ENCODE results near the gene VPS45.

DNA sequence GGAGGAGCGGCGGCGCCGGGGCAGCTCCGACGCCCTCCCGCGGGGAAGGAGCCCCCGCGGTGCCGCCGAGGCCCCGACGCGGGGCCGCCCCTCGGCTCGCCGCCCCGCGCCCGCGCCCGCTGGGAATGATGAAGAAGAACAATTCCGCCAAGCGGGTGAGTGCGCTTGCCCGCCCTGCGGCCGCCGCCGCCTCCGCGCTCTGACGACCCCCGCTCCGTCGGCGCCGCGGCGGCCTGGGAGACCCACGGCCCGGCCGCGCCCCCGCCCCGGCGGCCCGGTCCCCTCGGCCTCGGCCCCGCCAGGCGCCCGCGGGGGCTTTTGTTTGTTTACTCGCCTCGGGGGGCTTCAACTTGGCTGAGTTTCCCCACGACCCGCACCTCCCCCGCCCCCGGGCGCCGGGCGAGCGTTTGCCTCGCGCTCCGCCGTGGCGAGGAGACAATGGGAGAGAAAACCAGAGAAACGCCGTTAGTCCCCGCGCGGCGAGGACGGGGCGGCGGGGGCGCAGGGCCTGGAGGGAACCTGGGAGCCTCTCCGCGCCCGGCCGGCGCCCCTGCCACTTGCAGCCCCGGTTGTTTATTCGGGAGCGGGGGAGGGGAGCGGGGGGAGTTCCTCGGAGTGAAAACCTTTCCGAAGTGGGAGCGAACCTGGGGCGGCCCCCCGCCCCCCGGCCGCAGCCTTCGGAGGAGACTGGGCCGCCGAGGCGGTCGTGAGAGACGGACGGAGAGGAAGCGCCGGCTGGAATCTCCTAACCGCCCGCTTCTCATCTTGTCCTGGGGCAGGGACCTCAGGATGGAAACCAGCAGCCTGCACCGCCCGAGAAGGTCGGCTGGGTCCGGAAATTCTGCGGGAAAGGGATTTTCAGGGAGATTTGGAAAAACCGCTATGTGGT is 82.8 kb downstream of the VPS45 start:
- TF ChIP-seq, protein P1, sequence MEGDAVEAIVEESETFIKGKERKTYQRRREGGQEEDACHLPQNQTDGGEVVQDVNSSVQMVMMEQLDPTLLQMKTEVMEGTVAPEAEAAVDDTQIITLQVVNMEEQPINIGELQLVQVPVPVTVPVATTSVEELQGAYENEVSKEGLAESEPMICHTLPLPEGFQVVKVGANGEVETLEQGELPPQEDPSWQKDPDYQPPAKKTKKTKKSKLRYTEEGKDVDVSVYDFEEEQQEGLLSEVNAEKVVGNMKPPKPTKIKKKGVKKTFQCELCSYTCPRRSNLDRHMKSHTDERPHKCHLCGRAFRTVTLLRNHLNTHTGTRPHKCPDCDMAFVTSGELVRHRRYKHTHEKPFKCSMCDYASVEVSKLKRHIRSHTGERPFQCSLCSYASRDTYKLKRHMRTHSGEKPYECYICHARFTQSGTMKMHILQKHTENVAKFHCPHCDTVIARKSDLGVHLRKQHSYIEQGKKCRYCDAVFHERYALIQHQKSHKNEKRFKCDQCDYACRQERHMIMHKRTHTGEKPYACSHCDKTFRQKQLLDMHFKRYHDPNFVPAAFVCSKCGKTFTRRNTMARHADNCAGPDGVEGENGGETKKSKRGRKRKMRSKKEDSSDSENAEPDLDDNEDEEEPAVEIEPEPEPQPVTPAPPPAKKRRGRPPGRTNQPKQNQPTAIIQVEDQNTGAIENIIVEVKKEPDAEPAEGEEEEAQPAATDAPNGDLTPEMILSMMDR (IDR thresholded peaks at IDR 0.05): no peak
- TF ChIP-seq POLR2A (IDR thresholded peaks at IDR 0.05): no peak

Data from lower leg skin (tissue), 3 donors.